Activated CD8-positive, alpha-beta memory T cell treated with anti-CD3 and anti-CD28 coated beads for 36 hours (primary cell): Measurements from ENCODE around the gene TIMM17A. TPM values are rescaled to one million over a fixed set of nuclear protein-coding genes. Genes with fewer than 3 reads are reported as not detected.
"Not testable (repeated sequence)": the region's sequence is repeated elsewhere in the genome, so short reads cannot be mapped to it uniquely, and the experiment has no call there.

Experiments
- CTCF ChIA-PET: fragments of 350-600 bp; sonication (Branson Sonifier 250); formaldehyde crosslinking; loops from one replicate; lab custom pipeline; 2021; ENCODE audit warnings: antibody characterized with exemption; lab: Charles Lee
- POLR2A ChIA-PET: fragments of 350-600 bp; sonication (Branson Sonifier 250); formaldehyde crosslinking; loops from one replicate; lab custom pipeline; 2021; ENCODE audit warnings: antibody characterized with exemption; lab: Charles Lee
- total RNA-seq, 2 experiments: library from RNA; stranded (reverse); gene quantifications; one replicate each; pipeline ENCODE4 v1.2.3, GENCODE V29; 2021

The TIMM17A gene
- total RNA-seq, 2 experiments from 2014 or later = 119 to 122 TPM

DNA sequence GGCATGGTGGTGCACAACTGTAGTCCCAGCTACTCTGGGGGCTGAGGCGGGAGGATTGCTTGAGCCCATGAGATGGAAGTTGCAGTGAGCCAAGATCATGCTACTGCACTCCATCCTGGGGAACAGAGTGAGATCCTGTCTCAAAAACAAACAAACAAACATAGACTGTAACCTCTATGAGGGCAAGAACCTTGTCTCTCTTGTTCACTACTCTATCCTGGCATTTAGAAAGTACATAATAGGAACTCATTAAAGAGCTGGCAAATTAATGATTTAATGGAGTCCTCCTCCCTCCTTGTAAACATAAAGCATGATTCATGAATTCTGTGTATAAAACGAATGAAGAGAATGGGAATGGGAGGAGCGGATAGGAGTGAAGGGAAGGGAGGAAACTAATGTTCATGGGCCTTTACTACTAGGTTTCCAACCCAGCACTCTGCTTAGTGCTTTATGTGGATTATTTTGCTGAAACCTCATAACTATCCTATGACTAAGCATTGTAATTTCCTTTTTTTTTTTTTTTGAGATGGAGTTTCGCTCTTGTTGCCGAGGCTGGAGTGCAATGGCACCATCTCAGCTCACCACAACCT is 17.6 kb upstream of the TIMM17A start:
- ChIA-PET POLR2A (no interaction called here), CTCF (interaction anchor here (0.6 to 1.5 kb wide), 2 partner anchors 34 to 42 kb away, joined by 3 to 5 read pairs; no protein-coding TSS in a partner anchor)

DNA sequence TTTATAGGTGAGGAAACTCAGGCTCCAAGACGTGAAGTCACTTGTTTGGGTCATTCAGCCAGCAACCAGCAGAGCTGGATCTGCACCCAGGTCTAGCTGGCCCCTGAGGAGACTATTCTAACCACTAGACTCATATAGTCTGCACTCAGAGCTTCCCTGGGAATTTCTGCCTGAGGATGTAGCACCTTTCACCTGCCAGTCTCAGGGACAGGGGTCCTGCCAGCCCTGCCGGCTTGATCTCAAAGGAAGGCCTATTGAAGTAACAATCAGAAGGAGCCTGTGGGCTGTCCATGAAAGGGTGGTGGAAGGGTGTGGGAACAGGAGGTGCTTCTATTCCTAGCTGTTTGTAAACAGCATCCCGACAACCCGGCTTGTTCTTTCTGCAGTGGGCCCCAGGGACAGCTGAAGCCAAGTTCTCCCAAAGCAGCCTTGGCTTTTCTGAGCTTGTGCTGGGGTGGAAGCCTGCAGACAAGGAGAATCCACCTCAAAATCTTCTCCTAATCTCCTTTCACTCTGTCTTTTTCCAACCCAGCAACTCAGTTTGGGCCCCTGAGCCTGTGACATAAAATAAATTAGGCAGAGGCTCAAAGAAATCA is 16.8 kb upstream of the TIMM17A start:
- CTCF ChIA-PET = interaction anchor here (1.5 kb wide), 1 partner anchor 43 kb away, joined by 5 read pairs; no protein-coding TSS in a partner anchor
- POLR2A ChIA-PET = no interaction called here

DNA sequence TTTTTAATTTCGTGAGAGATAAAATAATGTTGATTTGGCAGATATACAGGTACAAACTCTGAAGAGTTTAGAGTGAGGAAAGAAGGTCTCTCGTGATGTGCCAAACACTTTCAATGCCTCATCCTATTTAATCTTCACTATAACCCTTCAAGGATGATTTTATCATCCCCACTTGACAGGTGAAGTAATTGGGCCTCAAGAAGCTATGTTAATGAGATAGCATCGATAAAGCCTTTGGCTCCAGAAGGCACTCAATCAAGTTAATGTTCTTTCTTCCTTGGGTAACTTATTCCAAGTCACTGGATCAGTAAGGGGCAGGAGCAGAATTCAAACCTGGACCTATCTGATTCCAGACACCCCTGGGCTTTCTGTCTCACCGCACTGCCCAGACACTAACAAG is 16.2 kb upstream of the TIMM17A start:
- POLR2A ChIA-PET = no interaction called here

DNA sequence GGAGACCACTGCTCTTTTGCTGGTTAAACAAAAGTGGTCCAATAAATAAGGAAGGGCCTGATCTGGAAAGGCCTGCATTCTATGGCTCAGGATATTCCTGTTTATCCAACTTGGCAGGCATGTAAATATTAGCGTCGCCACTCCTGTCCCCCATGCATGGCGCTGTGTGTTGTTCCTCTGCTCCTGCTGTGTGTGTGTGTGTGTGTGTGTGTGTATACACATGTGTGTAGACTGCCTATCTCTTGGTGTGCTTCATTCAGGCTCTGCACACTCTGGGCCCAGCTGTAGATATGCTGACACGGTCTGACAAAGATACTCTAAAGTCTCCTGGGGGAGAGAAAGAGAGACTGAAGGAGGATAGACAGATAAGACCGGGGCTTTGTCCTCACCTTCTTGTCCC is 15.7 kb upstream of the TIMM17A start:
- ChIA-PET CTCF (interaction anchor here (0.6 to 0.7 kb wide), 2 partner anchors 74 to 253 kb away, joined by 3 read pairs; no protein-coding TSS in a partner anchor), POLR2A (no interaction called here)

More for the DNA sequence above, 16.2 kb upstream of the TIMM17A start:
- CTCF ChIA-PET = interaction anchor here (1.5 kb wide), 1 partner anchor 43 kb away, joined by 5 read pairs; no protein-coding TSS in a partner anchor

- CTCF ChIA-PET = interaction anchor here (0.7 kb wide), 1 partner anchor 73 kb away, joined by 3 read pairs; no protein-coding TSS in a partner anchor
- POLR2A ChIA-PET = not testable (repeated sequence)
These were observed 15.0 kb upstream of the TIMM17A start for GRCh38 chr1:201940316-201940715.

DNA sequence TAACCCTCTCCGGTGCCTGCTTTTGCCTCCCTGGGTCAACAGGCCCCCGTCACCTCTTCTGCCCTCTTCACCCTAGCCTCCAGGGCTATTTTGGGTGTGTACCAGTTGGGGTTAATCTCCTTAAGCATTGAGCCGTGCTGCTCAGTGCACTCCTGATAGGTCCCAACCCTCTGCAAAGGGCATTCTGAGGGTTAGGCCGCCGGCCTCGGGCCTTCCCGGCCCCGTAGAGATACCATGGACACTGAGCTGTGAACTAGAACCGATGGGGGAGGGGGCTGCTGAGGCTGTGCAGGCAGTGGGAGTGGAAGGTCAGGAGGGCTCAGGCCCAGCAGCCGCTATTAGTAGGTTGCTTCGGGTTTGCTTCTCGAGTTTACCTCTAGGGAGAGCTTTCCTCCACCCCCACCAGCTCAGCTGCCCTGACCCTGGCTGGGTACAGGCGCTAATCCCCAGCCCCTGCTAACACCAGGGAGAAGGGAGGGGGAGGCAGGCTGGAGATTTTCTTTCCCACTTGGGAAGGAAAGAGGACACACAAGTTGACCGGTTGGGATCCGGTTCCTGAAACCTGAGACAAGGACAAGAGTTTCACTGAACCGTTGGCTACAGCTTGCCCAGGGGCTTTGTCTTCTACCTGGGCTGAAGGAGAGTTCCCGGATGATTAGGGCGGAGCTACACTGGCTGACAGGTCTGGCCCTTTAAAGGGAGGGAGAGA is 13.7 kb upstream of the TIMM17A start:
- CTCF ChIA-PET = no interaction called here
- POLR2A ChIA-PET = no interaction called here

DNA sequence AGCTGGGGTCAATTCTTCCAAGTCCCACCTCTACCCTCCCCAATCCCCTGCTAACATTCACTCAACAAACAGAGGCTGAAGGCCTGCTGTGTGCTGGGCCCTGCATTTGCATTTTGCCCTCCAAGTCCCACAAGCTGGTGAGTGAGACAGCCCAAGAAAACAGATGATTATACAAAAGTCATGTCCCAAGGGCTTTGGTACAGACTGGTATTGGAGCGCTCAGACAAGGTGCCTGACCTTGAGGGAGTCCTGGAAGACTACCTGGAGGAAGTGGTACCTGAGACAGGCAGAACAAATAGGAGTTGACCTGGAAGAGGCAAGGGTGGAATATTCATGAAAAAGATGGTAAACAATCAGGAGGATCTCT is 13.2 kb upstream of the TIMM17A start:
- CTCF ChIA-PET = no interaction called here
- POLR2A ChIA-PET = no interaction called here

GRCh38 chr1:201944002-201944401 is 11.3 kb upstream of the TIMM17A start:
- CTCF ChIA-PET = interaction anchor here (0.6 kb wide), 1 partner anchor 187 kb away, joined by 4 read pairs; no protein-coding TSS in a partner anchor
- POLR2A ChIA-PET = no interaction called here

- POLR2A ChIA-PET = no interaction called here
- CTCF ChIA-PET = interaction anchor here (0.6 kb wide), 1 partner anchor 187 kb away, joined by 4 read pairs; no protein-coding TSS in a partner anchor
These were observed 10.7 kb upstream of the TIMM17A start for GRCh38 chr1:201944639-201945038.

- ChIA-PET CTCF (interaction anchor here (0.7 kb wide), 1 partner anchor 49 kb away, joined by 3 read pairs; no protein-coding TSS in a partner anchor), POLR2A (no interaction called here)
These were observed 10.1 kb upstream of the TIMM17A start for GRCh38 chr1:201945157-201945556.

GRCh38 chr1:201945863-201946223 is 9.5 kb upstream of the TIMM17A start:
- ChIA-PET POLR2A (no interaction called here), CTCF (interaction anchor here (0.7 kb wide), 1 partner anchor 50 kb away, joined by 3 read pairs; no protein-coding TSS in a partner anchor)

DNA sequence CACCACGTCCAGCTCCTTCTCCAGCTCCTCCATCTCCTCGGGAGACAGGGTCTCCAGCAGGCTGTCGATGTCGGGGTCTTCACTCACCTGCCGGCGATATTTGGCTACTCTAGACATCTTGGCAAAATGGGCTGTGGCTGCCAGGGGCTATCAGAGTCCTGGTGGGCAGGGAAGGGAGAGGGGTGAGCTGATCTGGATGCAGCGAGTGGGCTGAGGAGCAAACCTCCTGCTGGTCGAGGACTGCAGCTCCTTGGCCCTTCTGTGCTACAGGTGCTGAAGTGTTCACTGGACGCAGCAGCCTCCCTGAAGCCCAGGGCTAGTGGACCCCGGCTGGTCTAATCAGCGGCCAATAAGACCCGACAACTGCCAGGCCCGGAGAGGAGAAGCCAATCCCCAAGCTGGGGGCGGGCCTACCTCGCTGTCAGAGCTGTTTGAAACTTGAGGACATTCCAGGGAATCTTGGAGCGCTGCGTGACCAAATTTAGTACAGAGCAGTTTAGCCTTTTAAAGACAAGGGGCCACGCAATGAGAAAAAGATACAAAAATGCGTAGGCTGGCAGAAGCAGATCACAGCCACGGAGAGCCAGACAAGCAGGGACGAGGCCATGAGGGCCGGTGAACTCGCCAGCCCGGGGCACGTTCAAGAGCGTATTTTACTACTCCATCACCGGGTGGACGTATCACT is 8.9 kb upstream of the TIMM17A start, which contains the start of gene LMOD1:
Gene LMOD1 (minus strand): TSS at position 325 of the 685 bp plus-strand sequence. CDS start 208 bp downstream, at position 117.
- CTCF ChIA-PET = no interaction called here
- POLR2A ChIA-PET = no interaction called here

DNA sequence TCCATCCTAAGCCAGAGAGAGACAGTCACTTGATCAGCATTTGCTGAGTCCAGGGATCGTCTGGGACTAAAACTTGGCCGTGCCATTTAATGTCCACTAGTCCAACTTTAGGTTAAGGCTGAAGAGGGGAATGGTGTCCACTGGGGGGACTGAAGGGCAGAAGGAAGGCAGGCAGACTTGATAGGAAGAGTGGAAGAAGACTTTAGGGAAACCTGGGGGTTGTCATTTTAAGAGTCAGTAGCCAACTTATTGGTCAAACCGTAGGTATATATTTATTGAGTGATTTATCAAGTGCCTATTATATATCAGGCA is 7.7 kb upstream of the TIMM17A start:
- POLR2A ChIA-PET = no interaction called here
- CTCF ChIA-PET = no interaction called here

DNA sequence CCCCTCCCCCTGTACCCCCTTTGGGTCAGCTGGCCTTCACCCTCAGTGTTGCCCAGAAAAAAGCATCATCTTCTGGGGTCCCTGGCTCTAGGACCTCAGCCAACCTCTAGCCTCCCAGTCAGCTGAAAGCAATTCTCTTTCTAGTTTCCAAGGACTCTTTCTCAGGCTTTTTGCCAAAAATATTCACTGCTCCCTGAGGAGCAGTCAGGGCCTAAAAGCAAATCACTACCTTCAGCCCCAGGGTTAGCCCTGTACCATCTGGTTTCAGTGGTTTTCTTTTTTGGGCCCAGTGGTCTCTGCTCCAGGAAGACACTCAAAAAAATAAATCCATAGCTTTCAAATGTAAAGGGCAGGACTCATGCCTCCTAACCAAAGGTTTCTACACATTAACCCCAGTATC is 5.8 kb upstream of the TIMM17A start:
- POLR2A ChIA-PET = no interaction called here

GRCh38 chr1:201954263-201955008 is 867 bp upstream of the TIMM17A start:
- ChIA-PET POLR2A (interaction anchor here (0.7 to 1.5 kb wide), 4 partner anchors 26 to 72 kb away, joined by 3 to 11 read pairs (median 6); no protein-coding TSS in a partner anchor), CTCF (interaction anchor here (0.6 to 1.4 kb wide), 3 partner anchors 18 to 235 kb away, joined by 3 to 4 read pairs (median 3); no protein-coding TSS in a partner anchor)

More for the DNA sequence above, 5.8 kb upstream of the TIMM17A start:
- CTCF ChIA-PET = no interaction called here

- POLR2A ChIA-PET = interaction anchor here (1.0 to 1.5 kb wide), 2 partner anchors 27 to 60 kb away, joined by 3 to 8 read pairs; no protein-coding TSS in a partner anchor
These were observed 433 bp downstream of the TIMM17A start for GRCh38 chr1:201955729-201956143.

DNA sequence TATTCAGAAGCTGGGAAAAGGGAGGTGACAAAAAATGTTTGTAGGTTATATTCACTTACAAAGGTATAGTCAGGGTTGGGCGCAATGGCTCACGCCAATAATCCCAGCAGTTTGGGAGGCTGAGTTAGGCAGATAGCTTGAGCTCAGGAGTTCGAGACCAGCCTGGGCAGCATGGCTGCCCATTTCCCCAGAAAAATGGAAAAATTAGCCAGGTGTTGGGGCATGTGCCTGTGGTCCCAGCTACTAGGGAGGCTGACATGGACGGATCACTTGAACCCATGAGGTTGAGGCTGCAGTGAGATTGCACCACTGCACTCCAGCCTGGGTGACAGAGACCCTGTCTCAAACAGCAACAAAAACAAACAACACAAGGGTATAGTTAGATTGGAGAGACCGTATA is 3.0 kb downstream of the TIMM17A start:
- CTCF ChIA-PET = no interaction called here
- POLR2A ChIA-PET = no interaction called here

More at GRCh38 chr1:201955729-201956143, 433 bp downstream of the TIMM17A start:
- CTCF ChIA-PET = interaction anchor here (0.7 kb wide), 1 partner anchor 126 kb away, joined by 3 read pairs; the partner anchor contains the start of gene IPO9

DNA sequence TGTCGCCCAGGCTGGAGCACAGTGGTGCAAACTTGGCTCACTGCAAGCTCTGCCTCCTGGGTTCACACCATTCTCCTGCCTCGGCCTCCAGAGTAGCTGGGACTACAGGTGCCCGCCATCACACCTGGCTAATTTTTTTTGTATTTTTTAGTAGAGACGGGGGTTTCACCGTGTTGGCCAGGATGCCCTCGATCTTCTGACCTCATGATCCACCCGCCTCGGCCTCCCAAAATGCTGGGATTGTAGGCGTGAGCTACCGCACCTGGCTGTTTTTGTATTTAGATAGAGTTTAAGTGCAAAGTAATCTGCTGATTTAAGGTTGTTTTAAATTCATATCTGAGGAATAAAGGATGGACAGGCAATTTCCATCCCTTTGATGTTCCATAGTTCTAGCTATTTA is 7.1 kb downstream of the TIMM17A start:
- POLR2A ChIA-PET = not testable (repeated sequence)
- CTCF ChIA-PET = interaction anchor here (0.6 to 2.1 kb wide), 2 partner anchors 15 to 67 kb away, joined by 3 to 5 read pairs; no protein-coding TSS in a partner anchor
